Heart right ventricle (tissue), 16 donors: ENCODE data around the gene RAD51C. TPM values are rescaled to one million over a fixed set of nuclear protein-coding genes. Genes with fewer than 3 reads are reported as not detected.

Experiments used
- ATAC-seq, 8 donors: fragments of 200-7000 bp; cut with Tn5 transposase; one replicate each; pipeline ENCODE4 v1.9.1; 2020; ENCODE audit warnings: mild to moderate bottlenecking in 8 of 8, moderate library complexity in 8 of 8, moderate number of reproducible peaks in 1 of 8
- DNase-seq, 2 donors: peaks; one replicate each; pipeline ENCODE4 v3.0.0-alpha.2; 2020
- H3K27ac ChIP-seq, 10 donors: fragments of 200-600 bp; sonication (generic) in 2 of 10; one replicate each; pipeline versions ENCODE4 v1.5.0 to v1.8.0; 2020 to 2022; ENCODE audit warnings: mild to moderate bottlenecking in 3 of 10
- H3K27me3 ChIP-seq, 7 donors: fragments of 200-600 bp; one replicate each; pipeline ENCODE4 v1.8.0; 2021 to 2022; ENCODE audit warnings: mild to moderate bottlenecking in 2 of 7
- H3K36me3 ChIP-seq, 9 donors: fragments of 200-600 bp; sonication (generic) in 1 of 9; one replicate each; pipeline versions ENCODE4 v1.5.0 to v1.8.0; 2020 to 2022; ENCODE audit warnings: mild to moderate bottlenecking in 2 of 9
- H3K4me1 ChIP-seq, 9 donors: fragments of 200-600 bp; sonication (generic) in 1 of 9; one replicate each; pipeline versions ENCODE4 v1.5.0 to v1.8.0; 2020 to 2022; ENCODE audit warnings: mild to moderate bottlenecking in 4 of 9
- H3K4me3 ChIP-seq, 10 donors: fragments of 200-600 bp; sonication (generic) in 2 of 10; one replicate each; pipeline versions ENCODE4 v1.5.0 to v1.8.0; 2020 to 2022; ENCODE audit warnings: mild to moderate bottlenecking in 7 of 10, moderate library complexity in 2 of 10
- H3K9me3 ChIP-seq, 11 donors: fragments of 200-600 bp in 10 of 11; sonication (generic) in 2 of 11; one replicate each; pipeline versions ENCODE4 v1.5.0 to v1.8.0; 2013 to 2022; ENCODE audit warnings: mild to moderate bottlenecking in 2 of 11, control low read depth in 1 of 11, moderate library complexity in 1 of 11
- WGBS, 2 donors: extraction: QIAGEN DNeasy Blood & Tissue Kit; methylation state at CpG; one replicate each; pipeline ENCODE4 v1.1.7; 2013; ENCODE audit warnings: inconsistent platforms in 1 of 2; 5-methylcytosine and 5-hydroxymethylcytosine counted together
- intact Hi-C, 10 donors: fragments of 100-400 bp; cut with DNase I; formaldehyde crosslinking; loops; one replicate each; pipeline versions ENCODE4 v1.11.1 to v1.14.2; 2022
- polyA plus RNA-seq, 2 donors: library from polyadenylated mRNA; stranded (reverse); fragments of 200-250 nt; gene quantifications; one replicate each; pipeline ENCODE4 v1.2.3, GENCODE V29; 2013
- total RNA-seq, 10 donors: library from RNA; stranded (reverse); fragmentation: NEBNext Ultra II Directional in 3 of 10; extraction: Animal tissue kit (Norgen Biotek cat#: 25700) in 3 of 10; gene quantifications; one replicate each; pipeline versions ENCODE4 v1.2.1 to v1.2.4, GENCODE V29; 2021 to 2023
- TF ChIP-seq, protein P1 (sequence below), 9 donors: fragments of 200-600 bp; sonication (generic) in 2 of 9; IDR thresholded peaks; one replicate each; pipeline versions ENCODE4 v1.5.0 to v1.8.0; 2021 to 2022; ENCODE audit warnings: antibody characterized with exemption in 9 of 9, mild to moderate bottlenecking in 5 of 9, moderate library complexity in 1 of 9
- donor health status: Arrhythmogenic right ventricular cardiomyopathy.
- donor health status: ischemic (EF 13 %, LVEDD 7.1; RV severe dilation, severe dysfunction).
- donor health status: healthy with polysubstance abuse.
- donor health status: DM: no; HTN: yes; CAD: no.
- donor health status: DM: no; HTN: no; CAD: no.
- donor health status: ischemic (EF 25% LVEDD 6.9; RV normal size, moderate dysfunction).
- donor health status: ischemic (EF 25% LVEDD 5.7; RV mildly dilated, moderate dysfunction).
- donor health status: healthy.
- donor health status: DM: yes; HTN: yes; CAD: no.
- donor health status: Ischemic cardiomyopathy.
- donor health status: ischemic (EF 35%, LVEDD 5.7; RV mildly dilated, moderate dysfunction).
- donor health status: nonischemic (EF 11% LVEDD 7.7; RV severe dilation, severe dysfunction).
- donor health status: DM: yes; HTN: yes; CAD: no.
- donor health status: PGD.
- donor health status: ischemic (EF 29% LVEDD 5.4; RV normal size, mild dysfunction).
- donor health status: nonischemic (EF 23%, LVEDD 6.1; RV moderate dilation, normal function).

Gene RAD51C
- total and polyA plus RNA-seq, 12 donors, result 19.4 to 40.7 (median 36.2) TPM

GRCh38 chr17:58730937-58731336 lies 38.5 kb downstream of the RAD51C start:
- H3K36me3 ChIP-seq, result peaks cover 0 to 69% (median 5%) of the 10 kb centered on the region in 9 donors
- H3K27ac ChIP-seq, result no peak overlapping the region
- no peaks in the 10 kb centered on the region for H3K27me3 ChIP-seq
- no peak overlapping the region for H3K4me3 ChIP-seq
- ATAC-seq (no peak), DNase-seq (no peak)
- TF ChIP-seq, protein P1, sequence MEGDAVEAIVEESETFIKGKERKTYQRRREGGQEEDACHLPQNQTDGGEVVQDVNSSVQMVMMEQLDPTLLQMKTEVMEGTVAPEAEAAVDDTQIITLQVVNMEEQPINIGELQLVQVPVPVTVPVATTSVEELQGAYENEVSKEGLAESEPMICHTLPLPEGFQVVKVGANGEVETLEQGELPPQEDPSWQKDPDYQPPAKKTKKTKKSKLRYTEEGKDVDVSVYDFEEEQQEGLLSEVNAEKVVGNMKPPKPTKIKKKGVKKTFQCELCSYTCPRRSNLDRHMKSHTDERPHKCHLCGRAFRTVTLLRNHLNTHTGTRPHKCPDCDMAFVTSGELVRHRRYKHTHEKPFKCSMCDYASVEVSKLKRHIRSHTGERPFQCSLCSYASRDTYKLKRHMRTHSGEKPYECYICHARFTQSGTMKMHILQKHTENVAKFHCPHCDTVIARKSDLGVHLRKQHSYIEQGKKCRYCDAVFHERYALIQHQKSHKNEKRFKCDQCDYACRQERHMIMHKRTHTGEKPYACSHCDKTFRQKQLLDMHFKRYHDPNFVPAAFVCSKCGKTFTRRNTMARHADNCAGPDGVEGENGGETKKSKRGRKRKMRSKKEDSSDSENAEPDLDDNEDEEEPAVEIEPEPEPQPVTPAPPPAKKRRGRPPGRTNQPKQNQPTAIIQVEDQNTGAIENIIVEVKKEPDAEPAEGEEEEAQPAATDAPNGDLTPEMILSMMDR (IDR thresholded peaks at IDR 0.05), result no peak
- H3K9me3 ChIP-seq, result no peaks in the 10 kb centered on the region
- intact Hi-C loops, result no loop called here
- no peaks in the 10 kb centered on the region for H3K4me1 ChIP-seq

GRCh38 chr17:58734040-58734439 lies 41.6 kb downstream of the RAD51C start:
- H3K36me3 ChIP-seq, result peaks cover 0 to 62% (median 5%) of the 10 kb centered on the region in 9 donors
- WGBS, 2 donors, result 96% methylated on average over 3 of the region's 3 CpGs
- H3K4me1 ChIP-seq, result no peaks in the 10 kb centered on the region
- intact Hi-C loops, result no loop called here
- DNase-seq (no peak), ATAC-seq (no peak)
- TF ChIP-seq, protein P1 (IDR thresholded peaks at IDR 0.05), result no peak
- H3K27me3 ChIP-seq, result no peaks in the 10 kb centered on the region
- no peak overlapping the region for H3K4me3 ChIP-seq
- H3K27ac ChIP-seq, result no peak overlapping the region
- H3K9me3 ChIP-seq, result no peaks in the 10 kb centered on the region

DNA sequence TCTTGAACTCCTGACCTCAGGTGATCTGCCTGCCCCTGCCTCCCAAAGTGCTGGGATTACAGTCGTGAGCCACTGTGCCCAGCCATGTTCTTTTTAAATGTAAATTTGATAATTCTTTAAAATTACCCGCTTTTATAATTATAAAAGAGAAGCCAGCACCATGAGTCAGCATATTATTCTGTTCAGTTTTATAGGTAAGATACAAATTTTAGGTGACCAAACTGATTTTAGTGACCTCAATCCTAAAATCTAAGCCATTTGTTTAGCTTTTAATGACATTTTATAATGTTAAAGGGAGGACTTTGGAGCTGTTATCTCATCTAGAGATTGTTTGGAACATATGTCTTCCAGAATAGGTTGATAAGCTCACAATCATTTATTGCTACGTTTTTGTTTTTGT lies 42.4 kb downstream of the RAD51C start:
- WGBS, 2 donors, result 85 to 88% methylated on average over 3 of the region's 3 CpGs
- Histone ChIP-seq H3K36me3 (peaks cover 0 to 56% (median 5%) of the 10 kb centered on the region in 9 donors), H3K9me3 (no peaks in the 10 kb centered on the region), H3K27ac (no peak overlapping the region), H3K27me3 (no peaks in the 10 kb centered on the region), H3K4me3 (no peak overlapping the region), H3K4me1 (no peaks in the 10 kb centered on the region)
- DNase-seq, result no peak
- intact Hi-C loops, result no loop called here
- ATAC-seq, result no peak
- TF ChIP-seq, protein P1 (IDR thresholded peaks at IDR 0.05), result no peak

DNA sequence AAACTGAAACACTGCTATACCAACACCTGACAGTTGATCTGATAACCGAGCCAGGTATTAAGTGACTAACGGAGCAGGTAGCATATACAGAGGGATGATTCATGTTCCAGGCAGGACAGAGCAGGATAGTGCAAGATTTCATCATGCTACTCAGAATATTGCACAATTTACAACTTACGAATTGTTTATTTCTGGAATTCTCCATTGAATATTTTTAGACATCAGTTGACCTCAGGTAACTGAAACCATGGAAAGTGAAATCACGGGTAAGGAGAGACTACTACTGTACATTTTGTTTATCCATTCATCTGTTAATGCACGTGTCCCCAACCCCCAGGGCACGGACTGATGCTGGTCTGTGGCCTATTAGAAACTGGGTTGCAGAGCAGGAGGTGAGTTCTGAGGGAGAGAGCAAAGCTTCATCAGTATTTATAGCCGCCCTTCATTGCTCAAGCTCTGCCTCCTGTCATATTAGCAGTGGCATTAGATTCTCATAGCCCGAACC lies 48.8 kb downstream of the RAD51C start:
- Histone ChIP-seq H3K27me3 (no peaks in the 10 kb centered on the region), H3K36me3 (peaks cover 0 to 1% (median 0%) of the 10 kb centered on the region in 9 donors), H3K9me3 (no peaks in the 10 kb centered on the region), H3K4me1 (no peaks in the 10 kb centered on the region), H3K4me3 (no peak overlapping the region), H3K27ac (no peak overlapping the region)
- DNase-seq, result no peak
- TF ChIP-seq, protein P1 (IDR thresholded peaks at IDR 0.05), result no peak
- 88 to 94% methylated on average over 8 of the region's 8 CpGs for whole genome bisulfite sequencing, 2 donors
- no peak for ATAC-seq
- intact Hi-C loops, result no loop called here
